ENCODE measurements around the gene SDF4. TPM values are rescaled to one million over a fixed set of nuclear protein-coding genes. Genes with fewer than 3 reads are reported as not detected.

SDF4 gene
- total RNA-seq, 1 donor from 2014 or later, result 167 TPM

- intact Hi-C loops (cut with micrococcal nuclease), result no loop called here
These were observed 62.2 kb downstream of the SDF4 start for GRCh38 chr1:1169429-1170214.

- intact Hi-C loops (cut with micrococcal nuclease), result no loop called here
These were observed 63.1 kb downstream of the SDF4 start for GRCh38 chr1:1168451-1169411.

GRCh38 chr1:1167841-1168450, 63.9 kb downstream of the SDF4 start:
- intact Hi-C loops (cut with micrococcal nuclease), result no loop called here

- intact Hi-C loops (cut with micrococcal nuclease), result no loop called here
These were observed 64.4 kb downstream of the SDF4 start for GRCh38 chr1:1167398-1167821.

Other genes starting within 250 kb of the SDF4 start
- not detected in 2 replicates for gene PERM1, start 249.9 kb downstream of the SDF4 start, total RNA-seq
- gene HES4, start 231.9 kb downstream of the SDF4 start, total RNA-seq, result 0.39 and 0.46 TPM in 2 replicates
- gene ISG15, start 218.5 kb downstream of the SDF4 start, total RNA-seq, result 210 and 211 TPM in 2 replicates
- 12.7 and 12.9 TPM in 2 replicates for gene AGRN, start 211.9 kb downstream of the SDF4 start, total RNA-seq
- gene RNF223, start 157.7 kb downstream of the SDF4 start, total RNA-seq, result not detected in 2 replicates
- gene C1orf159, start 115.9 kb downstream of the SDF4 start, total RNA-seq, result 22.9 and 23.7 TPM in 2 replicates
- 1.7 and 3.7 TPM in 2 replicates for gene TTLL10, start 58.1 kb downstream of the SDF4 start, total RNA-seq
- 175 and 176 TPM in 2 replicates for gene TNFRSF18, start 25.4 kb downstream of the SDF4 start, total RNA-seq
- gene TNFRSF4, start 17.8 kb downstream of the SDF4 start, total RNA-seq, result 406 and 418 TPM in 2 replicates
- 30.8 and 32.5 TPM in 2 replicates for gene B3GALT6, start 236 bp upstream of the SDF4 start, total RNA-seq
- gene C1QTNF12, start 14.7 kb upstream of the SDF4 start, total RNA-seq, result 1.5 and 3.5 TPM in 2 replicates
- 85.1 and 87.7 TPM in 2 replicates for gene UBE2J2, start 41.9 kb upstream of the SDF4 start, total RNA-seq
- 2.8 and 4.6 TPM in 2 replicates for gene SCNN1D, start 48.4 kb upstream of the SDF4 start, total RNA-seq
- gene ACAP3, start 75.9 kb upstream of the SDF4 start, total RNA-seq, result 60.9 and 62.5 TPM in 2 replicates
- 19.2 and 20.6 TPM in 2 replicates for gene PUSL1, start 76.6 kb upstream of the SDF4 start, total RNA-seq
- 129 and 134 TPM in 2 replicates for gene INTS11, start 92.7 kb upstream of the SDF4 start, total RNA-seq
- 20.4 and 20.8 TPM in 2 replicates for gene CPTP, start 92.8 kb upstream of the SDF4 start, total RNA-seq
- gene TAS1R3, start 99.3 kb upstream of the SDF4 start, total RNA-seq, result 1.0 and 1.2 TPM in 2 replicates
- gene DVL1, start 117.4 kb upstream of the SDF4 start, total RNA-seq, result 39.1 and 43.8 TPM in 2 replicates
- gene MXRA8, start 126.6 kb upstream of the SDF4 start, total RNA-seq, result 0.25 and 0.27 TPM in 2 replicates
- gene AURKAIP1, start 143.2 kb upstream of the SDF4 start, total RNA-seq, result 104 and 114 TPM in 2 replicates
- gene CCNL2, start 167.3 kb upstream of the SDF4 start, total RNA-seq, result 119 and 120 TPM in 2 replicates
- gene MRPL20, start 175.3 kb upstream of the SDF4 start, total RNA-seq, result 138 and 139 TPM in 2 replicates
- gene ANKRD65, start 189.3 kb upstream of the SDF4 start, total RNA-seq, result not detected in 2 replicates
- gene VWA1, start 203.7 kb upstream of the SDF4 start, total RNA-seq, result 1.6 and 2.0 TPM in 2 replicates
- gene ATAD3C, start 217.7 kb upstream of the SDF4 start, total RNA-seq, result 0.56 and 1.5 TPM in 2 replicates
- 48.7 and 50.9 TPM in 2 replicates for gene ATAD3B, start 239.8 kb upstream of the SDF4 start, total RNA-seq